H9 (cell line): ENCODE data around the gene ACADS. TPM values are rescaled to one million over a fixed set of nuclear protein-coding genes. Genes with fewer than 3 reads are reported as not detected.

Experiments used
- DNase-seq: peaks from one replicate; pipeline ENCODE4 v3.0.0-alpha.2; 2017
- H2AFZ ChIP-seq: one replicate; pipeline ENCODE4 v1.6.1; 2013; ENCODE audit warnings: mild to moderate bottlenecking, low read length, control low read depth, moderate library complexity
- H2AK5ac ChIP-seq: 2 replicates; pipeline ENCODE4 v1.6.1; 2013; ENCODE audit warnings: low read length, control low read depth, mixed read lengths; ENCODE audit not compliant: insufficient read length
- H2BK120ac ChIP-seq: one replicate; pipeline ENCODE4 v1.6.1; 2013; ENCODE audit warnings: low read depth, mild to moderate bottlenecking, low read length, control low read depth, inconsistent platforms; ENCODE audit not compliant: poor library complexity, severe bottlenecking
- H2BK12ac ChIP-seq: 2 replicates; pipeline ENCODE4 v1.6.1; 2013; ENCODE audit warnings: low read length, control low read depth, mixed read lengths, low read depth; ENCODE audit not compliant: insufficient read length
- H2BK15ac ChIP-seq: 2 replicates; pipeline ENCODE4 v1.6.1; 2013; ENCODE audit warnings: low read depth, low read length, control low read depth
- H2BK20ac ChIP-seq: one replicate; pipeline ENCODE4 v1.6.1; 2013; ENCODE audit warnings: low read depth, mild to moderate bottlenecking, low read length, control low read depth, inconsistent platforms; ENCODE audit not compliant: poor library complexity, severe bottlenecking
- H2BK5ac ChIP-seq: 2 replicates; pipeline ENCODE4 v1.6.1; 2013; ENCODE audit warnings: low read length, control low read depth, mixed read lengths; ENCODE audit not compliant: insufficient read length
- H3K14ac ChIP-seq: 2 replicates; pipeline ENCODE4 v1.6.1; 2013; ENCODE audit warnings: low read length, control low read depth; ENCODE audit not compliant: insufficient read depth
- H3K18ac ChIP-seq: 2 replicates; pipeline ENCODE4 v1.6.1; 2013; ENCODE audit warnings: low read depth, mild to moderate bottlenecking, mixed read lengths, low read length, control low read depth; ENCODE audit not compliant: insufficient read length
- H3K23ac ChIP-seq: 2 replicates; pipeline ENCODE4 v1.6.1; 2013; ENCODE audit warnings: low read length, control low read depth, mixed read lengths, low read depth; ENCODE audit not compliant: insufficient read length
- H3K23me2 ChIP-seq: 2 replicates; pipeline ENCODE4 v1.6.1; 2013; ENCODE audit warnings: low read depth, mild to moderate bottlenecking, mixed read lengths, low read length, control low read depth; ENCODE audit not compliant: insufficient read length, poor library complexity, severe bottlenecking
- H3K27ac ChIP-seq: 2 replicates; pipeline ENCODE4 v1.5.1; 2013; ENCODE audit warnings: low read length, control low read depth, mixed read lengths, low read depth; ENCODE audit not compliant: insufficient read length
- H3K27me3 ChIP-seq: 2 replicates; pipeline ENCODE4 v1.6.1; 2013; ENCODE audit warnings: low read length, control low read depth, inconsistent platforms; ENCODE audit not compliant: insufficient read depth
- H3K4ac ChIP-seq: 2 replicates; pipeline ENCODE4 v1.6.1; 2013; ENCODE audit warnings: low read depth, mild to moderate bottlenecking, control low read depth, inconsistent platforms, low read length, moderate library complexity
- H3K4me1 ChIP-seq: 2 replicates; pipeline ENCODE4 v1.6.1; 2013; ENCODE audit warnings: low read length, control low read depth, inconsistent platforms; ENCODE audit not compliant: insufficient read depth
- H3K4me2 ChIP-seq: 2 replicates; pipeline ENCODE4 v1.6.1; 2013; ENCODE audit warnings: low read length, control low read depth, mixed read lengths; ENCODE audit not compliant: insufficient read length, insufficient read depth
- H3K56ac ChIP-seq: 2 replicates; pipeline ENCODE4 v1.6.1; 2013; ENCODE audit warnings: low read depth, mild to moderate bottlenecking, mixed read lengths, low read length, control low read depth; ENCODE audit not compliant: insufficient read length
- H3K79me1 ChIP-seq: 2 replicates; pipeline ENCODE4 v1.6.1; 2013; ENCODE audit warnings: low read depth, mild to moderate bottlenecking, moderate library complexity, low read length, control low read depth, inconsistent platforms; ENCODE audit not compliant: insufficient read depth, poor library complexity, severe bottlenecking
- H3K79me2 ChIP-seq: 2 replicates; pipeline ENCODE4 v1.6.1; 2013; ENCODE audit warnings: low read length, control low read depth, inconsistent platforms; ENCODE audit not compliant: insufficient read depth
- H3K9ac ChIP-seq: 2 replicates; pipeline ENCODE4 v1.6.1; 2013; ENCODE audit warnings: low read length, control low read depth, mixed read lengths; ENCODE audit not compliant: insufficient read length; ENCODE audit errors: extremely low read depth
- H3K9me3 ChIP-seq: one replicate; pipeline ENCODE4 v1.6.1; 2013; ENCODE audit warnings: low read depth, low read length, inconsistent platforms; ENCODE audit not compliant: control insufficient read depth
- H3T11ph ChIP-seq: one replicate; pipeline ENCODE4 v1.6.1; 2013; ENCODE audit warnings: mild to moderate bottlenecking, low read length, control low read depth, inconsistent platforms
- H4K20me1 ChIP-seq: one replicate; pipeline ENCODE4 v1.6.1; 2013; ENCODE audit not compliant: control insufficient read depth, insufficient read length, insufficient read depth
- H4K5ac ChIP-seq: 2 replicates; pipeline ENCODE4 v1.6.1; 2013; ENCODE audit warnings: low read depth, mild to moderate bottlenecking, mixed read lengths, low read length, control low read depth; ENCODE audit not compliant: insufficient read length
- H4K8ac ChIP-seq: replicated peaks from 2 replicates; pipeline ENCODE4 v1.6.1; 2013; ENCODE audit warnings: low read length, control low read depth, mixed read lengths, low read depth; ENCODE audit not compliant: insufficient read length
- H4K91ac ChIP-seq: 2 replicates; pipeline ENCODE4 v1.6.1; 2013; ENCODE audit warnings: low read depth, mild to moderate bottlenecking, moderate library complexity, mixed read lengths, low read length, control low read depth; ENCODE audit not compliant: insufficient read length
- H3K27ac Mint-ChIP-seq, 3 experiments: 2 replicates in 2 of 3; 3 replicates in 1 of 3; pipeline ENCODE4 v1.8.0; 2020 to 2021; ENCODE audit warnings: mixed read lengths in 3 of 3, mild to moderate bottlenecking in 1 of 3, moderate library complexity in 1 of 3
- H3K27me3 Mint-ChIP-seq: 2 replicates; pipeline ENCODE4 v1.8.0; 2021; ENCODE audit warnings: low read depth, mild to moderate bottlenecking, moderate library complexity, mixed read lengths
- H3K36me3 Mint-ChIP-seq, 3 experiments: 2 replicates in 2 of 3; 3 replicates in 1 of 3; pipeline ENCODE4 v1.8.0; 2020 to 2021; ENCODE audit warnings: low read depth in 3 of 3, mixed read lengths in 3 of 3; ENCODE audit not compliant: insufficient read depth in 1 of 3
- H3K4me1 Mint-ChIP-seq, 2 experiments: 2 replicates each; pipeline ENCODE4 v1.8.0; 2020; ENCODE audit warnings: mixed read lengths in 2 of 2
- H3K4me3 Mint-ChIP-seq, 2 experiments: 2 replicates in 1 of 2; 3 replicates in 1 of 2; pipeline ENCODE4 v1.8.0; 2020 to 2021; ENCODE audit warnings: mild to moderate bottlenecking in 2 of 2, mixed read lengths in 2 of 2, moderate library complexity in 1 of 2
- H3K9me3 Mint-ChIP-seq, 2 experiments: 2 replicates in 1 of 2; 3 replicates in 1 of 2; pipeline ENCODE4 v1.8.0; 2020; ENCODE audit warnings: mild to moderate bottlenecking in 2 of 2, mixed read lengths in 2 of 2, moderate library complexity in 1 of 2
- CTCF ChIP-seq: fragments of 200-600 bp; sonication (generic); conservative IDR thresholded peaks from 3 replicates; pipeline ENCODE4 v1.8.0; 2021; ENCODE audit warnings: antibody characterized with exemption, mild to moderate bottlenecking
- WGBS: extraction: QIAGEN DNeasy Blood & Tissue Kit; methylation state at CpG from one replicate; pipeline ENCODE4 v1.1.7; 2013; ENCODE audit warnings: missing lambda C conversion rate, low lambda C conversion rate, mixed read lengths; ENCODE audit not compliant: insufficient read length; ENCODE audit errors: extremely low coverage; 5-methylcytosine and 5-hydroxymethylcytosine counted together
- total RNA-seq: library from RNA; stranded (reverse); gene quantifications from 2 replicates; pipeline ENCODE4 v1.2.1, GENCODE V29; 2021

The ACADS gene
- total RNA-seq, 1 experiment from 2014 or later, result 8.3 TPM

- no peak overlapping the region for H3K23ac ChIP-seq
- no peak overlapping the region for H2BK15ac ChIP-seq
- no peak overlapping the region for H2BK5ac ChIP-seq
- H2BK12ac ChIP-seq, result no peak overlapping the region
- H4K20me1 ChIP-seq, result no peaks in the 10 kb centered on the region
- no peak overlapping the region for H3K4me2 ChIP-seq
- no peaks in the 10 kb centered on the region for H3K79me2 ChIP-seq
- H3K4ac ChIP-seq, result no peak overlapping the region
- H2AFZ ChIP-seq, result no peak overlapping the region
- H3T11ph ChIP-seq, result no peak overlapping the region
- Mint-ChIP-seq H3K27ac (peak overlapping the region in 1 of 3 experiments; percentile 57; a peak in 2 of 7 replicates), H3K4me1 (peaks cover 3 to 4% of the 10 kb centered on the region in 2 experiments; a peak in 3 of 4 replicates), H3K36me3 (no peaks in the 10 kb centered on the region; a peak in 1 of 7 replicates), H3K9me3 (no peaks in the 10 kb centered on the region), H3K27me3 (no peaks in the 10 kb centered on the region), H3K4me3 (no peak overlapping the region)
- no peak overlapping the region for H3K18ac ChIP-seq
- no peak overlapping the region for H4K8ac ChIP-seq
- no peak overlapping the region for H3K14ac ChIP-seq
- no peaks in the 10 kb centered on the region for H3K4me1 ChIP-seq
- no peak overlapping the region for H3K56ac ChIP-seq
- no peaks in the 10 kb centered on the region for H3K23me2 ChIP-seq
- no peak overlapping the region for H4K5ac ChIP-seq
- H2AK5ac ChIP-seq, result no peak overlapping the region
- no peak for TF ChIP-seq CTCF
- H3K9me3 ChIP-seq, result no peaks in the 10 kb centered on the region
- no peak for DNase-seq
- no peak overlapping the region for H3K27ac ChIP-seq
- H2BK120ac ChIP-seq, result no peak overlapping the region
- no peak overlapping the region for H3K9ac ChIP-seq
- H2BK20ac ChIP-seq, result no peak overlapping the region
- no peaks in the 10 kb centered on the region for H3K27me3 ChIP-seq
- no CpG with 5 or more reads among the region's 8 CpGs for WGBS
- no peaks in the 10 kb centered on the region for H3K79me1 ChIP-seq
- H4K91ac ChIP-seq, result no peak overlapping the region
Measured at GRCh38 chr12:120678572-120678971, 47.1 kb upstream of the ACADS start.
